Measurements from ENCODE around the gene HOGA1. TPM values are rescaled to one million over a fixed set of nuclear protein-coding genes. Genes with fewer than 3 reads are reported as not detected.
A peak's percentile ranks its signal among the peaks of the same experiment; 100 is the strongest.

Gene HOGA1
- total and polyA plus RNA-seq, 2 experiments from 2014 or later: 2.1 to 5.3 TPM

DNA sequence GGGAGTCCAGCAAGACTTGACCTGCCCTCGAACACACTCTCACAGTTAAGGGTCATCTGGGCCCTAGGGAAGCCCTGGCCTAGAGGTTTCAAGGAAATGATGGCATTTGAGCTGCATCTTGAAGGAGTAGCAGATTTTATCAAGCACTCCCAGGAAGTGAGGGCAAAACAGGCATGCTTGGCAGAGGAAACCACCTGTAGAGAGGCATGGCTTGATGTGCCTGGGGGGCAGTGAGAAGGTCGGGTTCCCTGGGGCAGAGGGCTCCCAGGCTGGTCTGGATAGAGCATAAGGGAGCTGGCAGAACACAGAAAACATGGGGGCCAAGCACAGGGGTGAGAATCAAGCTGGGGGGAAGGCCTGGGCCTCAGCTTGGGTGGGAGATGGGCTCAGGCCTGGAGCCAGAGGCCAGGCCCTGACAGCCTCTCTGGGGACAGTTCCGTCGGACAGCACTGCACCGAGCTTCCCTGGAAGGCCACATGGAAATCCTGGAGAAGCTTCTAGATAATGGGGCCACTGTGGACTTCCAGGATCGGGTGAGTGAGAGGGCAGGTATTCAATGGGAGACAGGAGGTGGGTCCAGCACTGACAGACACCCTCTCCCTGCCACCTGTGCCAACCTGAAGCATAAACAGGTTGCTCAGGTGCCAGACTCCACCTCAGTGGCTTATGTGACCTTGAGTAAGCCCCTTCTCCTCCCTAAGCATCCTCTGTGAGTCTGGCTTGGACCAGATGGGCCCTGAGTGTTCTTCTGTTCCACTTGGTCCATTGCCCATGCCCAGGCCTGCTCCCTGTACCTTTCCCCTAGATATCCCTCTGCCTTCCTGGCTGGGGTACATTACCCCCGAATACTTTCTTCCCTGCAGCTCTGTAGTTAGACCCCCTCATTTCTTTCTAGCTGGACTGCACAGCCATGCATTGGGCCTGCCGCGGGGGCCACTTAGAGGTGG is 3.5 kb upstream of the HOGA1 start:
- no peak overlapping the region for H3K4me3 ChIP-seq
- H3K9me3 ChIP-seq (ENCODE audit: low read depth): no peaks in the 10 kb centered on the region
- no peaks in the 10 kb centered on the region for H3K27me3 ChIP-seq
- no peaks in the 10 kb centered on the region for H3K36me3 ChIP-seq
- H3K27ac ChIP-seq: no peak overlapping the region
- TF ChIP-seq, protein P1, sequence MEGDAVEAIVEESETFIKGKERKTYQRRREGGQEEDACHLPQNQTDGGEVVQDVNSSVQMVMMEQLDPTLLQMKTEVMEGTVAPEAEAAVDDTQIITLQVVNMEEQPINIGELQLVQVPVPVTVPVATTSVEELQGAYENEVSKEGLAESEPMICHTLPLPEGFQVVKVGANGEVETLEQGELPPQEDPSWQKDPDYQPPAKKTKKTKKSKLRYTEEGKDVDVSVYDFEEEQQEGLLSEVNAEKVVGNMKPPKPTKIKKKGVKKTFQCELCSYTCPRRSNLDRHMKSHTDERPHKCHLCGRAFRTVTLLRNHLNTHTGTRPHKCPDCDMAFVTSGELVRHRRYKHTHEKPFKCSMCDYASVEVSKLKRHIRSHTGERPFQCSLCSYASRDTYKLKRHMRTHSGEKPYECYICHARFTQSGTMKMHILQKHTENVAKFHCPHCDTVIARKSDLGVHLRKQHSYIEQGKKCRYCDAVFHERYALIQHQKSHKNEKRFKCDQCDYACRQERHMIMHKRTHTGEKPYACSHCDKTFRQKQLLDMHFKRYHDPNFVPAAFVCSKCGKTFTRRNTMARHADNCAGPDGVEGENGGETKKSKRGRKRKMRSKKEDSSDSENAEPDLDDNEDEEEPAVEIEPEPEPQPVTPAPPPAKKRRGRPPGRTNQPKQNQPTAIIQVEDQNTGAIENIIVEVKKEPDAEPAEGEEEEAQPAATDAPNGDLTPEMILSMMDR (IDR thresholded peaks at IDR 0.05; ENCODE audit: low read depth, low read length): no peak
- no peak for DNase-seq (ENCODE audit: low read depth in 1 of 2, low spot score in 1 of 2)
- H3K4me1 ChIP-seq (ENCODE audit: low read depth): peaks cover 5% of the 10 kb centered on the region

DNA sequence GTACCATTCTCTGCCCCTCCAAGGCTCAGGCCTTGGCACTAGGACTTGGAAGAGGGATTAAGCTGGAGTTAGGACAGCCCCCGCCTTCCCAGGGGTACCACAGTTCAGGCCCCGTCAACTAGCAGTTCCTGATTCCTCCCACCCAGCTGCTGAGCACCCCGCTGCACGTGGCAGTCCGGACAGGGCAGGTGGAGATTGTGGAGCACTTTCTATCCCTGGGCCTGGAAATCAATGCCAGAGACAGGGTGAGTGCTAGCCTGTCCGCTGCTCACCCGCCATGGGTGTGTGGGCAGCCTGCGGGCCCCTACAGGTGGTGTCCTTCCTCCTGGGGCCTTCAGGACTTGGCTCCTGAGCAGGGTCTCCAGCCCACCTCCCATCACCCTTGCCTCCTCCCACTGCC is 2.0 kb upstream of the HOGA1 start:
- Histone ChIP-seq H3K36me3 (no peaks in the 10 kb centered on the region), H3K4me1 (ENCODE audit: low read depth) (peaks cover 5% of the 10 kb centered on the region), H3K27ac (no peak overlapping the region), H3K27me3 (no peaks in the 10 kb centered on the region), H3K4me3 (no peak overlapping the region), H3K9me3 (ENCODE audit: low read depth) (no peaks in the 10 kb centered on the region)
- no peak for DNase-seq (ENCODE audit: low read depth in 1 of 2, low spot score in 1 of 2)
- TF ChIP-seq, protein P1 (IDR thresholded peaks at IDR 0.05; ENCODE audit: low read depth, low read length): no peak

DNA sequence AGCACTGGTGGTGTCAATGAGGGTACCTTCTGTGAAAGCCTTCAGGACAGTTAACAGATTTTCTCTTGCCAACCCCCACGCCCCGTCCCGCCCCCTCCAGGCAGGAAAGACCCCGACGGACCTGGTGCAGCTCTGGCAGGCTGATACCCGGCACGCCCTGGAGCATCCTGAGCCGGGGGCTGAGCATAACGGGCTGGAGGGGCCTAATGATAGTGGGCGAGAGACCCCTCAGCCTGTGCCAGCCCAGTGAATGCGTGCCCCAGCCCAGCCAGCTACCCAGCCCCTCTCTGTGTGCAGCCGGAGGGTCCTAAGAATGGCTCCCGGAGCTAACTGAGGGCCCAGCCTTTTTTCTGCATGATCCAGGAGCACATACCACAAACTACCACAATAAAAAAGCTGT is 713 bp upstream of the HOGA1 start:
- no peak for DNase-seq (ENCODE audit: low read depth in 1 of 2, low spot score in 1 of 2)
- Histone ChIP-seq H3K9me3 (ENCODE audit: low read depth) (no peaks in the 10 kb centered on the region), H3K36me3 (no peaks in the 10 kb centered on the region), H3K4me1 (ENCODE audit: low read depth) (peaks cover 5% of the 10 kb centered on the region), H3K27ac (peak overlapping the region; percentile 4), H3K27me3 (no peaks in the 10 kb centered on the region), H3K4me3 (no peak overlapping the region)
- TF ChIP-seq, protein P1 (IDR thresholded peaks at IDR 0.05; ENCODE audit: low read depth, low read length): no peak

DNA sequence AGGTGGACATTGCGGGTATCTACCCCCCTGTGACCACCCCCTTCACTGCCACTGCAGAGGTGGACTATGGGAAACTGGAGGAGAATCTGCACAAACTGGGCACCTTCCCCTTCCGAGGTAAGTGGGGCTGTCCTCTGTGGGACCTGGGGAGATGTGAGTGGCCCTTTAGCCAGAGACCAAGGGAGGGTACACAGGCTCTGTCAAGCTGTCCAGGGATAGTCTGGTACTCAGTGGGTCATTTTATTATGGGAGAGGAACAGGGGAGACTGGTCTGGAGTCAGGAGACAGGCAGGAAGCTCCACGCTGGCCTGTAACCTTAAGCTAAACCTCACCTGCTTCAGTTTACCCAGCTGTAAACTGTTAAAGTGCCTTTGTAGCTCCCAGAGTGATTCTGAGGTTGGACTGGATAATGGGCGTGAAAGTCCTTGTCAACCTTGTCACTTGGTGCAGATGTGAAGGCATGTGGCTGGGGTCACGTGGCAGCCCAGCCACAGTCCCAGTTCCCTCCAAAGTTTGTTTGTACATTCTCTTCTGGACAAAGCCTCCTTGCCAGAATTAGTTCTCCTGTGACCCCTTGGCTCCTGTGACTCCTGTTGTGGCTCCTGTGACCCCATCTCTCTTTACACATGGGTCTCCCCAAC is 729 bp downstream of the HOGA1 start:
- TF ChIP-seq, protein P1 (IDR thresholded peaks at IDR 0.05; ENCODE audit: low read depth, low read length): no peak
- H3K9me3 ChIP-seq (ENCODE audit: low read depth): no peaks in the 10 kb centered on the region

DNA sequence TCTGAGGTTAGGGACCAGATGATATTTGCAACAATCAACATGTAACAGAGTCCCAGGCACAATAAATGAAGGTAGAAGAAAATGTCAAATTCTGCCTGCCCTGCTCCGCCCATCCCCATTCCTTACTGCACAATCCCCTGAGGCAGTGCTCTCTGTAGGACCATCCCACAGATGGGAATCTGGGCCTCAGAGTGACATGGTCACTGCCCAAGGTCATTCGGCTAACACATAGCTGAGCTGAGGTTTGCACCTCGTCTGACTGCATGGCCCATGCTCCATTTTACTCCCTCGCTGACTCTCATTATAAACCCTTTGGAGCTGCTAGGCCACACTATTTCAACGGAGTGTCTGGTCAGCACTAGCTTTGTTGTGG is 1.2 kb downstream of the HOGA1 start:
- peaks cover 5% of the 10 kb centered on the region for H3K4me1 ChIP-seq (ENCODE audit: low read depth)
- TF ChIP-seq, protein P1 (IDR thresholded peaks at IDR 0.05; ENCODE audit: low read depth, low read length): no peak
- H3K36me3 ChIP-seq: no peaks in the 10 kb centered on the region
- H3K27ac ChIP-seq: no peak overlapping the region
- no peaks in the 10 kb centered on the region for H3K9me3 ChIP-seq (ENCODE audit: low read depth)
- no peak for DNase-seq (ENCODE audit: low read depth in 1 of 2, low spot score in 1 of 2)
- H3K4me3 ChIP-seq: no peak overlapping the region
- no peaks in the 10 kb centered on the region for H3K27me3 ChIP-seq

More for the DNA sequence above, 729 bp downstream of the HOGA1 start:
- no peak overlapping the region for H3K27ac ChIP-seq
- DNase-seq (ENCODE audit: low read depth in 1 of 2, low spot score in 1 of 2): no peak
- H3K36me3 ChIP-seq: no peaks in the 10 kb centered on the region
- H3K4me1 ChIP-seq (ENCODE audit: low read depth): peaks cover 5% of the 10 kb centered on the region
- H3K27me3 ChIP-seq: no peaks in the 10 kb centered on the region
- H3K4me3 ChIP-seq: no peak overlapping the region
